GM20431 (cell line): ENCODE data around the gene PAX3.

ENCODE experiments used
- in situ Hi-C: fragments of 300-500 bp; cut with MseI, MboI; formaldehyde crosslinking; loops from one replicate; pipeline ENCODE4 v1.15.0; 2020; ENCODE audit warnings: low sequenced_read_pairs; ENCODE audit not compliant: unreplicated experiment

Gene PAX3

DNA sequence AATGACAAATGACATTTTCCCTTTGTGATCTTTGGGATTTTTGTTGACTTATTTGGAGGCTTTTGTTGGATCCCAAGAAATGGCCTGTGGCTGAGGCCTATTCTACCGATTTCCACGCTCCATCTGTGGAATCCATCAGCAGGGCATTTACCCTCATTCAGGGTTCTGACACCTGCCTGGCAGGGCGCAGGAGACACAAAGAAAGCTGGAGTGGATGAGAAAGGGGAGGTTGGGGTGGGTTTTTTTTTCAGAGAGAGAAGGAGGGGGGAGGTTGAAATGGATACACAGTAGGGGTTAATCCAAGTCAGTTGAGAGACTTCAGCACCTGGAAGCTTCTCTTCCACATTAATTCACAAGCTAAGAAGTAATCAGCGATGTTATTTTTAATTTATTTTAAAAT lies 59.7 kb downstream of the PAX3 start:
- in situ Hi-C loops: no loop called here

DNA sequence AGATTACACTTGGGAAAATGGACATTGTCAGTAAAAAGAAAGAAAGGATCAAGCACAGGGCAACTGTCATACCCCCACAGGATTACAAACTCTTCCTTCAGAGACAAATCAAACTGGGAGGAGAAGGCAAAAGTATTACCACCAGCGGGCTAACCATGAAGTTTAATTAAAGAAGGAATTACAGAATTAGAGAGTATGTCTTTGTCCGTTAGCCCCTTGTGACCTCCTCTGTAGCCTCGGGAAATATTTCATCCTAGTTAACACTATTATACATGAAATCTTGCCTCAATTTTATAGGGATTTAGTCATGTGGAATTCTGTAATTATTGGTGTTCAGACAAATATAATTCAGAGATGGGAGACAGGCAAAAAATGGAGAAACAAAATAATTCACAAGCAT lies 60.7 kb downstream of the PAX3 start:
- in situ Hi-C loops: no loop called here

DNA sequence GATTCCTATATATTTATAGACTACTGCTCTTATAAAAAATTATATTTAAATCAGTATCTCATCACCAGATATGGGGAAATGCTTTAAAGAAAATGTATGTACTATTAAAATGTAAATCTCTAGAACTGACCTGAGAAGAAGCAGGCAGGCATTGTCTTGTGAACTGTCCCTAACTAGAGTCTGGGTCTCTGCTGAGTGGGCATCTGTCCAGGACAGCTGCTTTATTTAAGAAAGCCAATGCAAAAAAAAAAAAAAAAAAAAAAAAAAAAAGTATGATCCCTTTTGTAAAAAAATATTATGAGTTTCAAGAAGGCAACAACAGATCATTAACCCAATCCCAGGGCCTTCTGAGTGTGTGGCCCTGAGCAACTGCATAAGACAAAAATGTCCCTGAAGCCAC lies 66.0 kb downstream of the PAX3 start:
- in situ Hi-C loops: no loop called here

DNA sequence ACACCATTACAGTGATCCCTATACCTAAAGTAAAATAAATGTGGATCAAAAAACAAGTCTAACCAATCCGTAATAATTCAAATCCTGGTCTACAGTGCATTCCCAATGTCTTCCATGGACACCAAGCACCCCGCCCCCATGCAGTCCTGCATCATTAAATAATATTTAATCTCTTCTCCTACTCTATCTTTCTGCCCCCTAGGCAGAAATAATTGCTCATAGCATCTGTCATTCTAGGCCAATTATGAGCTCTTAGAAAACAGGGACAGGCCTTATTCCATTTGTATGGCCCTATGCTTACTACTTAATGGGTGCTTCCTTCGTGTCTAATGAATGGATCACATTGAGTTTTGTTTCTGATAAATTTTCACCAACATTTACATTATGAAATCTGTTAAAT lies 66.4 kb downstream of the PAX3 start:
- in situ Hi-C loops: no loop called here

DNA sequence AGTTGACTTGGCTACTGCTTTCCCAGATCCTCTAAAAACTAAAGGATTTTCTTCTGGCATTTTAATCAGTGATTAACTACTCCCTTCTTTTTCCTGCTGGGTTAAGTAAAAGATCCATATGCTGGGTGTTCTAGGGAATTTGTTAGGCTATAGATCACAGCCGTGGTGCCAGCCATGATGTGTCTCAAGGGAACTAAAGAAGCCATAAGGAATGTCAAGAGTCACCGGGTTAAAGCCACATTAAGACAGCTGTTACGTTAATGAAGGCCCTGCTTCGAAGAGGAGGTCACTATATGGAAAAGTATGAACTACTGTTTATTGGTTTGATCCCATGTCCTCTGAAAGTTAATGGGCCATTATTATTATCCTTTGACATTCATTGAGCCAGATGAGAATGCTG lies 70.7 kb downstream of the PAX3 start:
- in situ Hi-C loops: no loop called here

DNA sequence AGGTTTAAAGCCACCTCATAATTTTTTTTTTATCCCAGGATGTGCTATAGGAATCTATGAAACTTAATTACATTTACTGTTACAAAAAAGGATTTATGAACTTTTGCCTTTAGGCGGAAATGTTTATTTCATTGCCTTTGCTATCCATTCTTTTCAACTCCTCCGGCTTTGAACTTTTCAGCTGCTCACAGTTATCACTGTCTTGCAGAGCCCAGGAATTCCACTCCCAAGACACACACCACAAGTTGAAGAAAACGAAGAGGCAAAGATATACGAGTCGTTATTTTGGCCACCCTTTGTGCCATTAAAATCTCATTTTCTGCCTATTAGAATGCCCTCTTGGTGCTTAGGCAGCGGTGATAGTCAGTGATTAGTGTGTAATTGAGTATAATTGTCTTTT lies 80.0 kb downstream of the PAX3 start:
- in situ Hi-C loops: no loop called here

DNA sequence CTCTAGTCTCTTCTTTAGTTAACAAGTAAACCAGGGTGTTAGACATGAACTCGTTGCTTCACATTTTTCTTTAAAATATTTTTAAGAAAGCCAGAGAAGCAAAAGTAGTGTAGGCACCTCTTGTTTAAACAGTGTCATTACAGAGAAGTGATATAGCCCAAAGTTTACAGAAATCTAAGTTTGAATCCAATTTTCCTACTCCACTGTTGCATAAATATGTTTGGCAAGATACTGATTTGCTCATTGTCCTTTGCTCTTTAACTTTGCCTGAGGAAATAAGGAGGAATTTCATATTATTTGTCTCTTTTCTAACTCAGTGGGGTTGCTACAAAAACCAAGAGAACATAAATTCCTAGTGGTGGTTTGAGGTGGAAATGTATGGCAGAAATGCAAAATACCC lies 81.1 kb downstream of the PAX3 start:
- in situ Hi-C loops: no loop called here

DNA sequence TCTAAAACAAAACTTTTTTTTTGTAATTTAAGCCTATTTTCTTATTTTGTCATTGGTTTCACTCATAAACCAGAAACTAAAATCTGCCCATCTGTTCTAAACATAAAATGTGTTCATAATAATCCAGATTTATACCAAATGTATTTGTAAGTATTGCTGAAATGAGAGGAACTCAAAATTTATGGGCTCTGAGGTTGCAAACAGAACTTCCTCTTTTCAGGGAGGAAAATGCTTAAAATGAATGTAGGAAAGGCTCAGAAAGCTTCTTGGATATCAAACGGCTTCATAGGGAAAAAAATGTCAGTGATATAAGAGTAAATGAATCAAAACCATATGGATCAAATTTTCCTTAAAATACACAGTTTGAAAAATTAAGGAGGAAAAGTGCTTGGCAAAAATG lies 83.9 kb downstream of the PAX3 start:
- in situ Hi-C loops: no loop called here

DNA sequence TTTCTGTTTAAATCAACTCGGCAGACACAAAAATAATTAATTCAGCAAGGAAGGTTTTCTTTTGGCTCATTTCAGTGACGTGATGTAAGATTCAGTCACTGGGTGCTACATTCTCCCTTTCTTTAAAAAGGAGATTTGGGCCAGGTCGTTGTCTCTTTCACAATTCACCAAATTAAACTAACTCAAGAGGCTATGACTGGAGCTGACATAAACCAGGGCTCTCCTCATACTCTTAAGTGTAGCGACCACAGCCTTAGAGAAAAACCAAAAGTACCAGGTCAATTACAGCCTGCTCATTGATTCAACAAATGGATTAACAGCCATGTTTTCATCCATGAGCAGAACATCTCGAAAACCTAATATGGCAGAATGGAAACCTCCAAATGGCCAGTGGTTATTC lies 85.7 kb downstream of the PAX3 start:
- in situ Hi-C loops: no loop called here

DNA sequence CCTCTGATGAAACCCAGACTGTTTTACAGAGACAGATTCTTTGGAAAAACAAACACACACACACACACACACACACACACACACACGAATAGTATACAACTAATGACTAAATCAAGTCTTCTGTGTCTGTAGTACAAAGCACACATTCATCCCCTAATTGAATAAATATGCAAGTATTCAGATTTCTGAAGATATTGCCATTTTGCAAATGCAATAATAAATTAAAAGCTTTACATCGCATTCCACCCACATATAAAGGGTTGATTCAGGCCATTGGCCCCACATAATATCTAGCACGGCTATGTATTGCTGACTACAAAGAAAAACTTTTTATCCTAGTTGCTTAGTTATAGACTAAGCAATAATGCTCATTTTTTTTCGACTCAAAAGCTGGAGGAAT lies 86.2 kb downstream of the PAX3 start:
- in situ Hi-C loops: no loop called here

DNA sequence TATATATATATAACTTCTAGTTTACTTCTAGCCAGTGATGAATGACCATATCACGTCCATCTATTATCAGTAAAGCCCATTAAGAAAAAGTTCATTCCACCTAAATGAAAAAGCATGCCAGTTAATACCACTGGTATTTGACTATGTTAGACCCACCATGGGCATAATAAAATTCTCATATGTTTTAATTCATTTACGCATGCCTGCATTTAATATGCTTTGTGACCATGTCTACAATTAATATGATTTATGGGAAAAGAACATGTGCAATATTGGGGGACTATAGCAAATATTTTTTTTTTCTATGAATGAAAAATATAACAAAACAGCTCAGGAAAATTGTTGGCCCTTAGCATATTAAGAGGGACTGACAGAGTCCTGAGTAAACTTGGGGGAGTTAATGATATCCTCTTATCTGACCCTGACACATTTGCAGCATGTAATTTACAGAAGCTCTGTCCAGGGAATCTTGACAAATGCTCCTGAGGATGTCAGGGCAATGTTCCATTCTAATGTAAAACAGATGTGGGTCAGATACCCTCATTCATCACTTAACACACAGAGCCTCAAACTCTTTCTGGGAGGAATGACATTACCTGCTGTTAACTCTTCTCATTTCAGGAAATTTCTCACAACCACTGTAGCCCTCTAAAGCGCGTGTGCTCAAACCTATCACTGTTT lies 90.6 kb downstream of the PAX3 start:
- in situ Hi-C loops: no loop called here

DNA sequence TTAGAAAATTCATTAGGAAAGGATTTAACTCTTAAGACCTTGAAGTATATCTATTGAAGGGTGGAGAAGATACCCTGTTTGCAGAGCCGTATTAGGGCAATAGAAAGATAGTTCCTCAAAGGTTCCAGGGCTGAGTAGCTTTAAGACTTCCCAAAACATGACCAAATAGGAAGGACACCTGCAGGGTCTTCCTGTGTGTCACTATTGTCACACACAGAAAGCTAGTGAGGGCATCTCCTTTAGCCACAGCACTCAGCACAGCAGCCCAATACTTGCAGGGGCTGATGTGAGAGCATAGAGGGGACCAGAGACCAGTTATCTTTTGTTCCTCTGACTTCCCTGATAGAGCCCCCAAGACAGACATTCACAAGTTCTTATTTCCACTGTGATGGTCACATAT lies 93.7 kb downstream of the PAX3 start:
- in situ Hi-C loops: no loop called here

DNA sequence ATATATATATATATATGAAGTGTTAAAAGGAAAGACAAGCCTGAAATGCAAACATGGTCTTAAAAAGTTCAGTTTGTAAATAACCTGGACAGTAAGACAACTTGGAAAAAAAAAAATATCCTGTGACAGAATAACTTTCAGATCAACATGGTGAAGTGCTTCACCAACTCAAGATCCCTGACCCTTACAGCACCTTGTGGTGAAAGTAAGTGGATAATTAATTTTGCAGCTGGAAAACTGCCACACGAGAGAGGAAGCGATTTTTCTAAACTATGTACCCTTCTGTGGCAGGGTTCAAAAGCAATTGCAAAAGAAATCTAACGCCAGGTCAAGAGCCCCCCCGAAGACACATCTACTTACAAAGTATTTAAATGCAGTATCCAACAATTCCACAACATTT lies 95.8 kb downstream of the PAX3 start:
- in situ Hi-C loops: no loop called here

DNA sequence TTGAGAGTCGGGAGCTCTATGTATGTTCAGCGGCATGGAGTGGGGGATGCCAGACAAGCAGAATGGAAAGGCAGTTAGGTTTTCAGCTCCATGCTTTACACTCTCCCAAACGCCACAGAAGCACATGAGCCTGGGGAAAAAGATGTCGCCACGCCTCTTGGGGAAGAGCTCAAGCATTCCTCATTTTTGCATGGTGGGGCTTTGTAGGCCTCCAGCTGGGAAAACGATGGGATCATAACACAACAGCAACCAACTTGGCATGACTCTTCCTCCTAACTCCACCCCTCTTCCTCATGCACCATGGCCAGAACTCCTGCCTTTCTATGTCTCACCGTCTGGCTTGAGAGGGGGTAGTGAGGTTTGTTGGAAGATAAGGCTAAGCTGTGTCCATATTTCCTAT lies 102.6 kb downstream of the PAX3 start:
- in situ Hi-C loops: no loop called here

DNA sequence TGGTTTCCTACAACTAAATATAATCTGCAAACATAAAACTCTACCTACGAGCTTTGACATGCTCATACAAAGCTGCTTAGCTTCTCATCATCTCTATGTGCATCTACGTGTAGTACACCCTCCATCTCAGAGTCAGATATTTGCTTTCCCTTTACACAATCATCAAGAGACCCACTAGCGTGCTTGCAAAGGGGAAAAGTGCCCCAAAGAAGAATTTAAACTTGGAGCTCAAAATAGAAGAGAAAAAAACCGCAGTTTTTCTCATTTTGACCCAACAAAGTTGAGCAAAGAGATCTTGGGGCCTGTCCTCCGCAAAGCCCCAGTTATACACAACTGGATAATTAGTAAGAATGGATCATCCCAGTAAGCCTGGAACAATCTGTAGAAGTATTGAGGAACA lies 104.1 kb downstream of the PAX3 start:
- in situ Hi-C loops: no loop called here

DNA sequence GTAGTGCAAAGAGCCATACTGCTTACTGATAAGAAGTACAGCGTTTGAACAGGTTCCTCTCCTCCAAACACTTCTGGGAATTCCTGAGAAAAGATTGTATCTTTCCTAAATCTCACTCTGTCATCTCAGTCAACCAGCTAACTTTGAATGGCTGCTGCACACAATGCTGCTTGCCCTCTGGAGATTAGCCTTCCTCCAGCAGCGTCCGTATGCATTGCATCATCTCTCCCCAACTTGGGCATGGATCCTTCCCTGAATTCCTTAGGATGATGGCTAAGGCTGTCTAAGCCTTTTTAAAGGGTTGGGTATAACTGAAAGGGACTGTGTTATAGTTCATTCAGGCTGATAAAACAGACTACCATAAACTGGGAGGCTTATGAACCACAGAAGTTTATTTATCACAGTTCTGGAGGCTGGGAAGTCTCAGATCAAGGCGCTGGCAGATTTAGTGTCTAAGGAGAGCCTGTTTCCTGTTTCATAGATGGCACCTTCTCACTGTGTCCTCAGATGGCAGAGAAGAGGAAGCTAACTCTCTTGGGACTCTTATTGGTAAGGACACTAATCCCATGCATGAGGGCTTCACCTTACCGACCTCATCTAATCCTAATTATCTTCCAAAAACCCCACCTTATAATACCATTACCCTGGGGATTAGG lies 105.3 kb downstream of the PAX3 start:
- in situ Hi-C loops: no loop called here

DNA sequence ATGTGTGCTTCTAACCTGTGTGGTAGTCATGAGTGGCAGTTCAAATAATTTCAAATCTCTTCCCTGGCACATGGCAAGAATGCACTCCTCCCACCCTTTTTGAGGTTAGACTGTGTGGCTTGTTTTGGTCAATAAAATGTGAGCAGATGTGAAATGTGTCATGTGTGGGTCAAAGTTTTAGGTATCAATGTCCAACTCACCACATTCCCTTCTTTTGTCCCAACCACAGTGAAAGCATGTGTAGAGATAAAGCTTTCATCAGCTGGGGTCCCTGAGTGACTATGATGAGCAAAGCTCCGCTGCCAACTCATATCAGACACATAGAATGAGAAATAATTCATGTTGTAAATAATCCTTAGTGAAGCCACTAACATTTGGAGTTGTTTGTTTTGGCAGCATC lies 118.2 kb downstream of the PAX3 start:
- in situ Hi-C loops: no loop called here

DNA sequence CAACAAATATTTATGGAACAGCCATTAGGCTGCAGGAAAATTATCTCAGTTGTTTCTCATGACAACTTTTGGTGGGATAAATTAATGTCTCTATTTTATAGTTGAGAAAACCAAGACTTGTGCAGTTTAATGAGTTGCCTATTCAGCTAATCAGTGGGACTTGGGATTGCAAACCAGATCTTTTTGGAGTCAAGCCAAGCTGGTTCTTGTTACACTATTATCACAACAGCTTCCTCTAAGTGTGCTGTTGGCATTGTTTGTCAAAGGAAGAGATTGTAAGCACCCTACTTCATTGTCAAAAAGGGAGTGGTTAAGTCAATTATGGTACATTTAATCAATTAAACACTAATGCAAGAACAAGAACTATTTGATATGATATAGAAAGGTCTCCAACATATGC lies 119.2 kb downstream of the PAX3 start:
- in situ Hi-C loops: no loop called here

DNA sequence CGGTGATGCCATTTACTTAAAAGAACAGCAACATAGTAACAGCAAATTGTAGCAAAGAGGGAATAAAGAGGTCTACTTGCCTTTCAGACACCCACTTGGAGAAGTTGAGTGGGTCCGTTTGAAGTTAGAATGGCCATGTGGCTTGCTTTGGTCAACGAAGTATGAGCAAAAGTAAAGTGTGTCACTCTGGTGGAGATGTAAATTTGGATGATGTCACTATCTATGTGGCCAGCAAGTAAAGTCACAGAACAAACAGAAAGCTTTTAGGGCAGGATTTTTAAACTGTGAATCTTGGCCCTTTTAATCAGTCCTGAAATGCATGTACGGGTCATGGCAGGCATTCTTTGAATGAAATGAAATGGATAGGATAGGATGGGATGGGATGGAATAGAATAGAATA lies 120.3 kb downstream of the PAX3 start:
- in situ Hi-C loops: no loop called here

DNA sequence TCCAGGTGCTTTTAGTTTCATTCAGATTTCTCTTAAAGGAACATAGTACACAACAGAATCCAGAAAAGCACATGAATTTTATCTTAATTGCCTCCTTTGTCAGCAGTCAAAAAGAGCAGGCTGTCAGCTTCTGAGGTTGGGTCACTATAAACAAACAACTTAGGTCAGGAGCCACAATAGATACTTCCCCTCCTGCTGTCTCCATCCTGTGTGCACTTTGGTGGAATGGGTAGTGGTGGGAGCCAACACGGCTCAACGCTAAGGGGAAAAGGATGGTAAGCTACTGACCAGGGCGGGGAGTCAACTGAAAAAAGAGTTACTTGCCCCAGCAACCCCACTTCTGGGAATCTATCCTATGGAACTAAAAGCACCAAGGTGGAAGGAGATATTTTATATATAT lies 121.9 kb downstream of the PAX3 start:
- in situ Hi-C loops: no loop called here

DNA sequence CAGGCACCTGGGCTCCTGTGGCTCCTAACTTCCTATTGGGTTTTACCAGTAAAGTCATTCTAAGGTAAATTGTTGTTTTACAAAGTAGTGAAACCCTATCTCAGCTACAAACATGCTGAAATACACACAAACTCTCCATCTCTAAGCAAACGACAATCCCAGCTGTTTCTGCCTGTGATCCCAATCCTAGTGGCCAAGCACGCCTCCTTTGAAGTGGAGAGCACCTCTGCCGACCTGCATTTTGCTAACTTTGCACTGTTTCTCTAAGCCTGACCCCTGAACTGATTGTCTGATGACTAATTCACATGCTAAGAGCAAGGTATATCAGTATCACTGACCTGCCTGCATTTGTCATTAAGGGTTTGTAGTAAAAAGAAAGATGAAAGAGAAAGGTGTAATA lies 124.3 kb downstream of the PAX3 start:
- in situ Hi-C loops: no loop called here

DNA sequence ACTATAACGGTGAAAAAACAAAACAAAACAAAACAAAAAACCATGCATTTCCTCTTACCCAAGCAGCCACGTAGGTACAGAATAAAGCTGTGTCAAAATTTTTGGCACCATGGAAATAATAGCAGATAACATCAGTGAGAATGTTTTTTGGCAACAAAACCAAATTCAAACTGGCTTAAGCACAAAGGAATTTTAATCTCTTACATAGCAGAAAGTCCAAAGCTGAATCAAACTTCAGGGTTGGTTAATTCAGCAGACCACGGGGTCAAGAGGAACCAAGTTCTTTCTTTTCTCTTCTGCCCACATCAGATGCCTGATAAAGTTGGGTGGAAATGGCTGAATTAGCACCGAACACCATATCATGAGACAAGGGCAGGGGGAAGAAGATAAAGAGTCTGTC lies 129.5 kb downstream of the PAX3 start:
- in situ Hi-C loops: no loop called here
